Activated effector memory CD4-positive, alpha-beta T cell treated with anti-CD3 and anti-CD28 coated beads, Interleukin-2, amount 50 U/mL, for 16 hours (primary cell): ENCODE results near the gene PLET1.

Experiments
- DNase-seq: peaks from one replicate; pipeline ENCODE4 v3.0.0-alpha.2; 2020

Gene PLET1, protein sequence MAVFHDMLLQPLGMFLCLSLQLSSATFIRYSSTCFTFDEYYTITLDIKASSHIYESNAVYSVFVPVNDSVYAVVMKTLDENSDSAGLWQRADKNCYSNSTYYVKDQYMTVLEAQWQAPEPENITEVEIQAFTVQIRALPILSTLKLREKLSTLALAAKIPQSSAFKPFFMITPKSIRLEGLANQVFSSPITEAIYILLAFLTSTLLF

DNA sequence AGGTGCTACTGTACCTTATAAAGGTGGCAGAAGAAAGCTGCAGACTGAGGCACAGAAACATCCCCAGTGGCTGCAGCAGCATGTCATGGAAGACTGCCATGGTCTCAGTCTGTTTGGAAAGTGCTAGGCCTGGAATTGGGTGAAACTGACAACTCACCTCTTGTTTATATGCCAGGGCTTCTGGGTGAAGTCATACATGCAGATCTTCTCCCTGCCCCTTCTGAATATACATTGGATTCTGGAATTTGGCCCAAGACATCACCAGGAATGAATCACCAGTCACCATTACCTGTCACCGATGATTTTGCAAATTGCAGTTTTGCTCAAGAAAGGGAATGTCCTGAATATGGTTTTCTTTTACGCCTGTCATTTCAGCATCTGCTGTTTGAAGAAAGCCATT, at the start of gene PLET1:
TSS of gene PLET1 (minus strand) at position 371 of the 400 bp plus-strand sequence. CDS start at position 100, 271 bp downstream.
- DNase-seq = no peak

DNA sequence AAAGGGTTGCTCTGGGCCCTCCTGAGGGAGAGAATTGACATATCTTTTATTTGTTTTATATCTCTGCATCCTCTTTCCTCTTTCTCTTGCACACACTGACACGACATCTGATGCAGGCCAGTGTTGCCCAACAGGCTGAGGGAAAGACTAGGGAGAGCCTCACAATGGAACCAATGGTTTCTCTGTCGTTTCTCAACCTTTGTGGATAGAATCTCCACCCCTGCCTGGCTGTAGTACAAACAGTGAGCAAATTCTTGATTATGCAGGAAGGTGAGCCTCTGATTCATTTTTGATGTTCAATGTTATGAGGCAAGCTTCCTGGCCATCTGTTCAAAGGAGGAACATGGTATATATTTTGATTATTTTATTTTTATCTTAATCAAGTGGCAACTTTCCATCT, 49.8 kb upstream of the PLET1 start:
- DNase-seq = no peak

DNA sequence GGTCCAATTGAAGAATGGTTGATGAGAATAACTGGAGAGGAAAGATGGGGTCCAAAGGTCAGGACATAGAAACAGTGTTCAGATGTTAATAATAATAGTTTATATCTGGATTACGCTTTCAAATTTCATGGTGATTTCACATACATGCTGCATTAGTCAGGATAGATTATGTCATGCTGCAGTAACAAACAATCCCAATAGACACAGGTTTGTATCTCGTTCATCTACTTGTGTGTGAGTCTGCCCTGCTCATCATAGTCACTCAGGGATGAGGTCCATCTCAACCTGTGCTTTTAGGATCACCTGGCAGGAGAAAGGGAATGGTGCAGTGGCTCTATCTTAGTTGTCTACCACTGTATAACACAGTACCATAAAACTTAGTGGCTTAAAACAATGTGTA, 48.0 kb upstream of the PLET1 start:
- DNase-seq = no peak

DNA sequence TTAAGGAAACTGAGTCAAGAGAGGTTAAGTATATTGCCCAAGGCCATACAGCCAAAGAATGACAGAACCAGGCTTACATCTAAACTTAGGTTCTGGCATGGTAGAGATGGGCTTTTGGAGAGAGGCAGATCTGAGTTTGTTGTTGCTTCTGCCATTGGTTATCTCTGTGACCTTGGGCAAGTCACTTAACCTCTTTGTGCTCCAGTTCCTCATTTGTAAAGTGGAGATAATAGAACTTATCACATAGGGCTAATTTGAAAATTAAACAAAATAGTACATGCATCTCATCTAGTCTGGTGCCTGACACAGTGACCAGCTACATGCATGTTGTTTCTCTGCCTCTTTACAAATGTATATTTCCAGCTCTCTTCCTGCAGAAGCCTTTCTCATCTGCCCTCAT, 47.0 kb upstream of the PLET1 start:
- DNase-seq = no peak

DNA sequence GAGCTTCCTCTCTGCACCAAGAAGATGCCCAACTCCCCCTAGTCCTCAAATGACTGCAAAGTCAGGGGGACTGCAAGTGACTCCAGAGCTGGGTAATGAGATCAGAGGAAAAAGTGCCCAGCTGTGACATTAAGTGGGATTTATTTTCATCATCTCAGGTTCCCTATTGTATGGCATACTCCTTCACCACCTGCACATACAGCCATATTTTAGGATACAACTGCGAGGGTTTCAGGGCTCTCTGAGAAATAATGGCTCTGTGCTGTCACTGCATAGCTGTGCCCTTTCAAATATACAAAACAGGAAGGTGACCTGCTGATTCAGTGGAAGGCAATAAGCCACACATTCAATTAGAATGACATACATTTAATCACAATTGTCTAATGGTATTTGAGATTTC, 45.6 kb upstream of the PLET1 start:
- DNase-seq = no peak

DNA sequence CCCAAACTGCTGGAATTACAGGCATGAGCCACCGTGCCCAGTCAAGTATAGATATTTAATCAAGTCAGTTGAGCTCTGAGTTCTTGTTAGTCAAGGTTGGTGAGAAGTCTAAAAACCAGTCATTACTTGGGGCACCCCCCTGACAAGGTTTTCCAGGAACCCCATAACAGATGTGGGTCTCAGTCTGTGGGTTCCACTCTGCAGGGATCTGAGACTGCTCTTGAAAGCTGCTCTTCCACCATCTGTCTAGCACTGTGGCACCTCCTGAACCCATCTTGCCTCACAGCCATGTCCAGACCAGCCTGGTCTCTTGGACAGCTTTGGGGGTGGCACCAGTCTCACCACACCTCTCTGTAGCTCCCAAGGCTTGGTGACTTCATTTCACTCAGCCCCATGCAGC, 44.3 kb upstream of the PLET1 start:
- DNase-seq = no peak

DNA sequence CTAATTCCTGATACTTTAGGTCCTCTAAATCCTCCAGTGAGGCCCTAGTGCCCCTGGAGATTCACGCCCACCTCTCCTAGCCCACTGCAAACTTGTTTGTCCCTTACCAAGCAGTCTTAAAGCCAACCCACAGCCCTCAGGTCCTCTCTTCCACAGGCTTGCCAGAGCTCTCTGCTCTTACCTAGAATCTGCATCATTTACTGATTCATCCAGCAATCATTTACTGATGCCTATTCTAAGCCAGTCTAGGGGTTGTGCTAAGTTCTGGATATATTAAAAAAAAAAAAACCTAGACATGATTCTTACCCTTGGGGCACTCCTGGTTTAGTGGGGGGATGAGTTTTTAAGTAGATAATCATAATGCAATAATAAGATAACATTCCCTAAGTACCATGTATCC, 43.0 kb upstream of the PLET1 start:
- no peak for DNase-seq

DNA sequence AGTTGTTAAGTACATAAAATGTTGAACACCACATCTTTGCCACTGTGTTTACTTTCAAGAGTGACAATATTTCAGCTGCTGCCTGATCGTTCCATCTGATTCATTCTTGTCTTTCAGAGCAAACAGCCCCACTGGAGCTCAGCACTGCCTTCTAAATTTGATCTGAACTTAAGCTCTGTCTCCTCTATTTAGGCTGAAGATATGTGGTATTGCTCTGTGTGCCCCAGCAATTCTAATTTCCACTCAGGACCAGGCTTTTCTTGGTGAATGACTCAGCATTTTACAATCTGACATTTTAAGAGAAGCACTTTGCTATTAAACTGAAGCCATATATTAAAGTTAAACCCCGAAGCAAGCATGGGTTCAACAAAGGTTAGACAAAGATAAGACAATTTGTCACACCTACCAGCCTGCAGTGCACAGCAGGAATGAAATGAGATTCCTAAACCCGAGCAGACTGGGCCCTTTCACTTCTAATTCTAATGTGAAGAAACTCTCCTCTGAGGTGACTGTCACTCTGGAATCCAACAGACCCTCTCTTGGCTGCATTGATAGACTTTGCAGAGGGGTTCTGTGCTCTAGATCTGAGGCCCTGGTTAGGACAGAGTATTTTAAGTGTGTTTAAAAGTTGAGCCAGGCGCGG, 41.7 kb upstream of the PLET1 start:
- no peak for DNase-seq

DNA sequence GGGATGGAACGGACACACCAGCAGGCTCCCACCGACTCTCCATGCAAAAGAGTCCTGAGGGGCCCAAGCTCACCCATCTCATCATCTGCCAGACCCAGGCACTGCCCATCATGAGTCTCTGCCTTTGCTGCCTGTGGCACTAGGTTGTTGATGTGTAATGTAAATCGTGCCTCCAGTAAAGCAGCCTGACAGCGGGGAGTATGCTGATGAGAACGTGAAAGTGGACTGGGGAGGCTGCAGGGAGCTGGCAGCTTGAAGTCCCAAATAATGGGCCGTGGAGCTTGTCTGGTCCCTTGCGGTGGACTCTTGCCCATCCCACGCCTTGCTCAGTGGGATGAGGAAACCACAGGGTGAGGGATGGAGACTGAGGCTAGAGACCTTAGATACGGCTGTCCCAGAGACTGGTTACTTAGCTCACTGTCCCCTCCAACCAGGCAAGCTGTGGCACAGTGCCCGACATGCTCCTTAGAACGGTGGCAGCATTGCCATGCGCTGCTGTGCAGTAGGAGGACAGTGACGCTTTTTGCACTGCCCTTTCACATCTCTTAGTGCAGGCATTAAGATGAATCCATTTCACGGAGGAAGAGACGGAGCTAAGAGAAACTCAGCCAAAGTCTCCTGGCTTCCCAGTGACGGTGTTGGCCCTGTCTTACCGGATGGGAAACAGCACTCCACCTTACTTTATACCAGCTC, 39.6 kb upstream of the PLET1 start:
- no peak for DNase-seq

DNA sequence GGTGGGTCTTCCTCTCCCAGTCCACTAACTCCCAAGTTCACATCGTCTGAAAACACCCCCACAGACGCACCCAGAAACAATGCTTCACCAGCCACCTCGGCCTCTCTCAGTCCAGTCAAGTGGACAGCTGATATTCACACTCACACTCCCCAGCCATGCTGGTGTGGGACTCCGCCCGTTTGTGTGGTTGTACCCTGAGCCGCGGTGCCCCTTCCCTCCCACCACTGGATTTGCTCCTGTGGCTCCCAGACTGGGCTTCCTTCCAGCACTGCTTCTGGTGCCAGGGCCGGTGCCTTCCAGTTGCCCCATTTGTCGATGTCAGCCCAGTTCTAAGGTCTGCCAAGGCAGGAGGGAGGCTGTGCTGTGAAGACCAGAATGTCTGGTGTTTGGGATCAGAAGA, 37.9 kb upstream of the PLET1 start:
- DNase-seq = no peak

DNA sequence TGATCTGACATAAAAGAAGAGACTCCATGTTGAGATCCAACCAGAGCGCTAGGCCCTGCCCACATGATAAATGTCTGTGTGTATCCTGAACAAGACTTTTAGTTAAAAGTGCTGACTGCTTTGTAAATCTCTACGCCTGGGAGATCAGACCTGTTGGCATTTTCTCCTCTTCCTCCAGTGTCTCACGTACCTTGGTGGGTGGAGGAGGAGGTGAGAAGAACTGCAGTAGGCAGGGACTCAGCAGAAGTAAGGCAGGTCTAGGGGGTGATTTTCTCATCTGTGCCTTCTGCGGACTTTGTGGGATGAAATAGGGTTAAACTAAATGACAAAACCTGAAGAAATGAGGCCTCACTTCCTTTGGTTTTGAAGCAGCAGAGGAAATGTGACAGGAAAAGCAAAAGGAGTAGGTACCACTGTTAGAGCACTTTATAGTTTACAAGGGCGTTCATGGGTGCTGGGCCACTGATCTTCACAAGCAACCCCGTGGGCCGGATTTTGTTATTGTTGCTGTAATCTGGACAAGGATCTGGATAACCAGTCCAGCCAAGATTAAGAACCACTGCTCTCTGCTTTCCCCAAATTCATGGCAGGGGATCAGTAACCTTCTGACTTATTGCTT, 36.7 kb upstream of the PLET1 start:
- peak; percentile 64 for DNase-seq

DNA sequence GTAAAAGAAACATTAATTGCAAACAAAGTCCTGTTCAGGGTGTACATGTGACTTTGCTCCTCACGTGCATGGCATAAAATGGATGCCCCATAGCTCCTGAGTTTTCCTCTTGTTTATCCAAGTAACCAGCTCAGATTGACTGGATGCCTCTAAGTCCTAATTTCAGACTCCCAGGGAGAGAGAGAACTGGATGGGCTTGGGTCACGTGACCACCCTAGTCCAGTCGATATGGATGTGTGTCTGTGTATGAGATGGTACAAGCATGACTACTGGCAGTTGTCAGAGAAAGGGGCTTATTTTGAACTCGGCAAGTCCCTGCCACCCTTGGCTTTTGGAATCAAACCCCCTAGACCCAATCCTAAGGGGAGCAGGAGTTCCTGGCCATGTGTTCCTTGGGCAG, 35.4 kb upstream of the PLET1 start:
- DNase-seq = no peak

DNA sequence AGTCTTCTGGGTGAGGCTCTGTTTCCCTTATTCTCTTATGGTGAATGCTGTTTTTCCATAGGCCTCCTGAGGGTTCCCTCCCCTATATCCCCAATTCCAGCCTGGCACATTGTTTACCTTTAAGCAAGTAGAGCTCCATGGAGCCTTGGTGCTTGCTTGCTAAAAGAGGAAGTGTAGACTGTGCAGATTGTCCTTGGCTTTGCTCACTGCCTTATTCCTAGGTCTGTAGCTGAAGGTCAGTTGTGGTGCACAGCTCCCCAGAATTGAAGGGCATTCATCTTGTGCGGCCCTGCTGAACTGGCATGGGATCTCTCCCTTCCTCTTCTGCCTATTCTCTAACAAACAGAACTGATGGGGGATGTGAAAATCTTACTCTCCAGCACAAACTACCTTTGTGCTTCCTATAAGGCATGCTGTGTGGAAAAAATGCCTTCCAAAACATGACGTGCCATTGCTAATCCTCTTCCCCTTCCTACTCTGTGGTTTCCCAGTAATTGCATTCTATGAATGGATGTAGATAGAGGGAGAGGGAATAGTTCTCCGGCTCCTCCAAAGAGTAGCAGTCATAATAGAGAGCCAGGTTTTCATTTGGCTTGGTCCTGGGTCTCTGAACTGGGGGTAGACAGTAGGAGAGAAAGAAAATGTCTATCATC, 34.2 kb upstream of the PLET1 start:
- no peak for DNase-seq

DNA sequence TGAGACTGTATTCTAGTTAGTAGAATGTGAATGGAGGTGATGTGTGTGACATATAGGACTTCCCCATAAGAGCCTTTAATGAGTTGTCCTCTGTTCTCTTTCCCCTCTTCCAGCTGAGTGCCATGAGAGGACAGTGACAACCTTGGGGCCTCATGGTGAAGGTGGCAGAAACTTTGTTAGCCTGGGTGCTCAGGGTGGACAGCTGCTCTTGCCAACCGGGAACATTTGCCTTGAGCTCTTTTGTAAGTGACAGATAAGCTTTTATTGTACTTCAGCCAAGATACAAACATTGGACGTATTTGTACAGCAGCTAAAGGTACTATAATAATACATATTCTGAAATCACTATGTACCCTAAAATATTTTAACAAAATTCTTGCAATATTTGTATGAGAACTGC, 33.0 kb upstream of the PLET1 start:
- DNase-seq = no peak

DNA sequence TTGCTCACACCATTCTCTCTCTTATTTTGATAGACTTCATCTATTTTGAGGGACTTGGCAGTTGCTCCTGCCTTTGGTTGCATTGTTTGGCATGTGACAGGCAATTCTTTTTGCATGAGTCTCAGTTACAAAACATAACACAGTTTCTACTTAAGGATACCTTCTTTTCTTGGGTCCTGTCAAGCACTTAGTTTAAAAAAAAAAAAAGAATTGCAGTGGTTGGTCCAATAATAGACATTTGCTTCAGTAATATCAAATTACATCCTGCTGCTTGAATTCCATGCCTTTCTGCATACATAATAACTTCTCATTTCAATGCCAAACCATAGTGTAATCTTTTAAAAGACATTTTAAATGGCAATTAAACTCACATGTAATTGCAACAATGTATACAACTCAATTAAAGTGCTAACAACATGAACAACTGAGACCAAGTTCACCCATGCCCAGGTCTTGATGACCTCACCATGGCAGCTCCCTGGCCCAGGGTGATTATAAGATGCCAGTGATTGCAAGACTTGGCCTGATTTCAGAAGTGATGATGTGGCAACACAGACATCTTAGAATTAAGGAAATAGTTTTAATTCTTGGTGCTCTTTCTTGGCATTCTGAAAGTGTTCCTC, 32.2 kb upstream of the PLET1 start:
- DNase-seq = no peak

DNA sequence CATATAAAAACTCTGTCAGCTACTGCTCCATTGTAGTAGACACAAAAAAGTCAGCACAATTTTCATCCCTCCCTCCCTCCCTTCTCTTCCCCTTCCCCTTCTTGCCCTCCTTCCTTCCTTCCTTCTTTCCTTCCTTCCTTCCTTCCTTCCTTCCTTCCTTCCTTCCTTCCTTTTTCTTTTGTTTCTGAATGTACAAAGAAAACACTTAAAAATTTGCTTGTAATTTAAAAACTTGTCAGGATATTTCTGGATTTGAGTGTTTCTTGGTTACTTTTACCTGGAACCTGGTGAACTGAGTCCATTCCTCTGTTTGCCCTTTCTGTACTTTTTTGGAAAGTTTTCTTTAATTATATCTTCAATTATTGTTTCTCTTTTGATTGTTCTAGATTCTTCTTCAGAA, 31.5 kb upstream of the PLET1 start:
- DNase-seq = no peak

DNA sequence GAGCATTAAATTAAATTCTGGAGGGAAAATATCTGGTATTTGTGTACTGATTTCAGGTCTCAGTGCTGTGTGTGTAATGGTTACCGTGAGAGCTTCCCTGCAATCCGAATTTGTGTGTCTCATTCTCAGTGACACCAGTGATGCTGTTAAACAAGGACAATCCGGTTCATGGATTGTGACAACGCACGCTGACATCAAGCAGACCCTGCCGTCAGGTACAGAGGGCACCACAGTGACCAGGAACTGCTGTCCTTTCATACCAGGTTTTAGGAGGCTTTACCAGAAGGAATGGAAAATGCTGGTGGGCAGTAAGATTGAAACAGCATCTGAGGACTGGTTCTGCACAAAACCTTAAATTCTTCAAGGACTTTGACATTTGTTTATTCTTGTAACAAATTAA, 30.5 kb upstream of the PLET1 start:
- no peak for DNase-seq

DNA sequence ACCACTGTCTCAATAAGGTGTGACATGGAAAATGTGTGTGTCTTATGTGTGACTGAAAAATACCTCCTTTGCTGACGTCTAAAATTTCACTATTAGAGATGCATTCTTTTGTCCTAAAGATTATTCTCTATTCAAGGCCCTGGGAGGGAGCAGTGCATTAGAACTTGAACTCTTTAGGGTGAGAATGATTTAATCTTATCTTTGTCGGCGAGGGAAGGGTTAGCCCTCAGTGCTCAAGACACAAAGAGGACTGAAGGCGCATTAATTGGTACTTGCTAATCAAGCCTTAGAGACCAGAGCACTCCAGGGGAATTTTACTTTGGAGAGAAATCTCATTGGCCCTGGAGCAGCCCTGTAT, 29.8 kb upstream of the PLET1 start:
- DNase-seq = no peak

DNA sequence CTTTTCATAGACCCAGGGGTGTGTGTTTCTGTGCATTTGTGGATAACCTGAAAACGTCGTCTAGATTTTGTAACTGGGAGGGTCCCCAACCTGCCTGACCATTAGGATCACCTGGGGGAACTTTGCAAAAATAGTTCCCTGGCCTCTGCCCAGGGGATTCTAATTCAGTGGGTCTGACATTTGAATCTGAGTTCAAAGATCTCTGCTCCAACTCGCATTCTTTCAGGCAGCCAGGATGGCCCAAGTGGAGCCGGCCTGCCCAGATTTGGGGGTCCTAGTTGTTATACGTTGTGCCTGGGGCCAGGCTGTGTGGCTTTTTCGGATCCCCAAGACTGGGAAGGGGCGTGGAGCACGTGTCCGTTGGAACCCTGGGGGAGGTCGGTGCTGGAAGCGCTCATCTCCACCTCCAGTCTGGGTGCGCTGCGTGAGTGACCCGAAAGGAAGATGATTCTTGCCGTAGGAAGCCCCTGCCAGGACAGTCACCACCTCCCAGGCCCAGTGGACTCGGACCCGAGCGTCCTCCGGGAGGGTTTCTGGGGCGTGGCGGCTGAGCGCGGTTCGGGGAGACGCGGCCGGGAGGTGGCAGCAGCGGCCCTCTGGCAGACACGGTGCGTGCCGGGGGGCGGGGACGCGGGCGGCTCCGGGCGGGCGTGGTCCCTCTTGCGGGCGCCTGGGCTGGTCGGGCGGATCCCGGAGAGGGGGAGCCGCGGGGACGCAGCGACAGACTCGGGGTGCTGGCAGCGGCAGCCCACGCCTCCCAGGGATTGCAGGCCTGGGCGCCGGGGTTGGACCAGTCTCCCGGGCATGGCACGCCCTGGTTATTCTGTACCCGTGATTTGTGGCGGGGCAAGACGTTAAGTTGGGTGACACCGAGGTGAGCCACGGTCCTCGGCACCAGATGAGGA, 29.2 kb upstream of the PLET1 start:
- DNase-seq = peak; percentile 95

DNA sequence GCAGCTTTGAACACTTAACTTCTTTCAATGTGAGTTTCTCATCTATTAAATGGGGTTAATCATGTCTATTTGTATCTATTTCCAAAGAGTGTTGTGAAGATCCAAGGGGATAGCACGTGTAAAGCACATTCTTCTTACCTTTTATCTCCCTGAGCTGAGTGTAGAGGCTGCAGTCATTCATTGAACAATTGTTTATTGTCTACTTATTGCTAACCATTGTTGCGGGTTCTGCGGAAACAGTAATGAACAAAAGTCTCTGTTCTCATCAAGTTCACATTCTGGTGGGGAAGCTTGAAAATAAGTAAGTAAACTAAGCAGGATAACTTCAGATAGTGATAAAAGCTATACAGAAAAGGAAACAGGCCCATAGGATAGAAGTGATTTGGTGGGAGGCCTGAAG, 27.4 kb upstream of the PLET1 start:
- DNase-seq = no peak

DNA sequence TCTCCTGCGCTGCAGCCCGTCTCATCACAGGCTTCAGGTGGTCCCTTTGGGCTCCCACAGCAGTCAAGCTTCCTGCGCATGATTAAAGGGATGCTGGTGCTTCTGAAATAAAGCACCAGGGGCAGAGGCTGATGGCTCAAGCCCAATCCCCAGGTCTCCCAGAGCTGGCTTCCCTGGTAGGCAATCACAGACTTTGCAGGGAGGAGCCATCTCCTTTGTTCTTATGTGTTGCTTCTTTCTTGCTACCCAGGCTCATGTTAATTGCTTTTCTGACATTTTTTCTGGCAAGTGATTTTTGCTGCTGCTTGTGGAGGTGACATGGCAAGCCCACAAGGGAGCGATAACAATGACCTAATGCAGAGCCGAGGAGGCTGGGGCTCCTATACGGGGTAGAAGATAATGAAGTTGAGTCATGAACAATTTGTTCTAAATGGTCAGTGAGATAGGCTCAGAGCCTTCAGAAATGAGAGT, 25.2 kb upstream of the PLET1 start:
- no peak for DNase-seq

DNA sequence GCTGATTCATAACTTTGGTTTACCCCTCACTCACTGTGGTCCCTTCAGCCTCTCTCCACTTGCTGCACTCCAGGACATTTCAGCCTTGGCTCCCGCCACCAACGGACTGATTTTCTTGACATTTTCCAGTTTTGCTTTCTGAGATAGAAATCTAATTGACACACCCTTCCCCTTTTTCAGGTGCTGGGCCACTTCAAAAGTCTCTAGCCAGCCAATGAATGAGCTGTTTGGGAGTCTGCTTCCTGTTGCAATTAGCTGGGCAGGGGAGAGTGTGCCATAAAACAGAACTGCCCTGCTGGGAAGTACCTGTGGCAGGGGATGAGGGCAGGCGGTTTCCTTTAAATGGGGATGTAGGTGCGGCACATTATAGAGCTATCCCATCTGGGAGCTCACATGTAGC, 21.1 kb upstream of the PLET1 start:
- DNase-seq = no peak
